GM18499 (cell line): ENCODE data around the gene TWIST2.

Source experiments
- ATAC-seq: cut with Tn5 transposase; IDR thresholded peaks from one replicate; pipeline ENCODE4 v1.9.1; 2021; ENCODE audit warnings: moderate number of reproducible peaks; ENCODE audit not compliant: insufficient read depth, unreplicated experiment

TWIST2 gene

GRCh38 chr2:238884812-238885408, 37.0 kb downstream of the TWIST2 start:
- ATAC-seq = no peak

GRCh38 chr2:238886453-238887094, 38.7 kb downstream of the TWIST2 start:
- no peak for ATAC-seq

GRCh38 chr2:238887616-238888015, 39.7 kb downstream of the TWIST2 start:
- ATAC-seq = no peak

GRCh38 chr2:238888781-238889180, 40.9 kb downstream of the TWIST2 start:
- no peak for ATAC-seq

GRCh38 chr2:238890131-238890530, 42.2 kb downstream of the TWIST2 start:
- ATAC-seq = no peak

GRCh38 chr2:238890618-238891456, 43.0 kb downstream of the TWIST2 start:
- ATAC-seq = no peak

- no peak for ATAC-seq
Measured at GRCh38 chr2:238891457-238892203, 43.7 kb downstream of the TWIST2 start.

- no peak for ATAC-seq
Measured at GRCh38 chr2:238892204-238892500, 44.3 kb downstream of the TWIST2 start.

- no peak for ATAC-seq
Measured at GRCh38 chr2:238892796-238893195, 44.9 kb downstream of the TWIST2 start.

- no peak for ATAC-seq
Measured at GRCh38 chr2:238893349-238894000, 45.6 kb downstream of the TWIST2 start.

- no peak for ATAC-seq
Measured at GRCh38 chr2:238894226-238894949, 46.5 kb downstream of the TWIST2 start.

GRCh38 chr2:238894950-238895298, 47.0 kb downstream of the TWIST2 start:
- no peak for ATAC-seq

GRCh38 chr2:238895361-238895882, 47.5 kb downstream of the TWIST2 start:
- ATAC-seq = no peak

GRCh38 chr2:238895891-238896600, 48.2 kb downstream of the TWIST2 start:
- no peak for ATAC-seq

- ATAC-seq = no peak
Measured at GRCh38 chr2:238896641-238897040, 48.8 kb downstream of the TWIST2 start.

GRCh38 chr2:238897122-238897880, 49.4 kb downstream of the TWIST2 start:
- ATAC-seq = no peak

- no peak for ATAC-seq
Measured at GRCh38 chr2:238897911-238898311, 50.0 kb downstream of the TWIST2 start.

GRCh38 chr2:238898534-238899281, 50.8 kb downstream of the TWIST2 start:
- no peak for ATAC-seq
